22Rv1 (cell line): ENCODE measurements around the gene CAMTA2.

Experiments
- H3K27ac ChIP-seq: fragments of 450-650 bp; 2 replicates; pipeline ENCODE4 v1.5.1; 2017
- CTCF ChIP-seq: fragments of 450-650 bp; IDR thresholded peaks from 2 replicates; pipeline ENCODE4 v1.5.1; 2017; ENCODE audit warnings: mild to moderate bottlenecking
- ZFX ChIP-seq: fragments of 450-650 bp; IDR thresholded peaks from 2 replicates; pipeline ENCODE4 v1.6.1; 2017; ENCODE audit warnings: antibody characterized with exemption, borderline replicate concordance

Gene CAMTA2

GRCh38 chr17:4919511-4920047 is 67.9 kb downstream of the CAMTA2 start:
- no peak overlapping the region for H3K27ac ChIP-seq
- TF ChIP-seq ZFX (no peak), CTCF (no peak)
